Stomach (tissue), 9 donors: ENCODE results near the gene MYOT. TPM values are rescaled to one million over a fixed set of nuclear protein-coding genes. Genes with fewer than 3 reads are reported as not detected.

Experiments used
- DNase-seq, 2 donors: peaks; one replicate each; pipeline versions ENCODE4 v3.0.0 to v3.0.0-alpha.2; 2013 to 2019
- H3K27ac ChIP-seq, 5 donors: fragments of 200-600 bp in 4 of 5; sonication (generic) in 4 of 5; one replicate each; pipeline ENCODE4 v1.5.1; 2013 to 2019; ENCODE audit warnings: mild to moderate bottlenecking in 1 of 5, moderate library complexity in 1 of 5
- H3K27me3 ChIP-seq, 3 donors: fragments of 200-600 bp; sonication (generic); one replicate each; pipeline ENCODE4 v1.5.1; 2017 to 2019; ENCODE audit warnings: mixed run types in 1 of 3
- H3K36me3 ChIP-seq, 4 donors: fragments of 200-600 bp; sonication (generic); 1 replicate in 3 of 4; 2 replicates in 1 of 4; pipeline ENCODE4 v1.5.1; 2016 to 2019
- H3K4me1 ChIP-seq, 4 donors: fragments of 200-600 bp; sonication (generic); one replicate each; pipeline ENCODE4 v1.5.1; 2016 to 2019
- H3K4me3 ChIP-seq, 4 donors: fragments of 200-600 bp; sonication (generic) in 3 of 4; one replicate each; pipeline ENCODE4 v1.5.1; 2016 to 2019; ENCODE audit warnings: mild to moderate bottlenecking in 1 of 4
- H3K9me3 ChIP-seq, 4 donors: fragments of 200-600 bp; sonication (generic); one replicate each; pipeline ENCODE4 v1.5.1; 2016 to 2019
- CTCF ChIP-seq, 7 experiments: fragments of 450-650 bp in 4 of 7; fragments of 200-600 bp in 3 of 7; sonication (generic) in 3 of 7; IDR thresholded peaks; one replicate each; pipeline ENCODE4 v1.5.1; 2016 to 2019; ENCODE audit warnings: antibody characterized with exemption in 7 of 7, control low read depth in 2 of 7, mild to moderate bottlenecking in 1 of 7
- EP300 ChIP-seq: sonication (generic); formaldehyde crosslinking; IDR thresholded peaks from one replicate; pipeline ENCODE4 v1.6.1; 2017; ENCODE audit warnings: antibody characterized with exemption
- POLR2A ChIP-seq, 4 donors: fragments of 450-650 bp; IDR thresholded peaks; one replicate each; pipeline ENCODE4 v1.6.1; 2016; ENCODE audit warnings: antibody characterized with exemption in 4 of 4, control low read depth in 2 of 4, mild to moderate bottlenecking in 1 of 4, moderate library complexity in 1 of 4
- POLR2AphosphoS5 ChIP-seq, 3 donors: sonication (generic); formaldehyde crosslinking; IDR thresholded peaks; one replicate each; pipeline ENCODE4 v1.6.1; 2016; ENCODE audit warnings: antibody characterized with exemption in 3 of 3
- WGBS, 5 donors: extraction: QIAGEN DNeasy Blood & Tissue Kit in 3 of 5; methylation state at CpG; one replicate each; pipeline versions ENCODE4 v1.1.5 to v1.1.7; 2013 to 2018; 5-methylcytosine and 5-hydroxymethylcytosine counted together
- intact Hi-C: fragments of 100-400 bp; cut with DNase I; formaldehyde crosslinking; loops from one replicate; pipeline ENCODE4 v1.15.1; 2023; ENCODE audit warnings: low total_unique reads
- polyA plus RNA-seq, 3 donors: library from polyadenylated mRNA; stranded (reverse); fragments of 200-250 nt; gene quantifications; one replicate each; pipeline ENCODE4 v1.2.3, GENCODE V29; 2013
- total RNA-seq, 5 donors: library from RNA; depleted of rRNA; stranded (reverse); fragments of >200 nt; gene quantifications; one replicate each; pipeline versions ENCODE4 v1.1.0 to v1.2.3, GENCODE V29; 2014 to 2016
- donor health status: healthy with polysubstance abuse.
- donor health status: Bipolar disorder and iron deficiency.
- donor health status: healthy.

The MYOT gene
- total and polyA plus RNA-seq, 8 donors: 2.1 to 14.8 (median 5.6) TPM; not detected in 2

GRCh38 chr5:137891849-137892248 is 24.2 kb downstream of the MYOT start:
- TF ChIP-seq EP300 (no peak), CTCF (IDR thresholded peaks at IDR 0.05) (no peak), POLR2AphosphoS5 (IDR thresholded peaks at IDR 0.05) (no peak), POLR2A (IDR thresholded peaks at IDR 0.05) (no peak)
- Histone ChIP-seq H3K4me1 (peaks cover 4 to 20% (median 8%) of the 10 kb centered on the region in 4 donors), H3K9me3 (no peaks in the 10 kb centered on the region), H3K27ac (no peak overlapping the region), H3K36me3 (no peaks in the 10 kb centered on the region), H3K4me3 (no peak overlapping the region), H3K27me3 (peaks cover 0 to 6% (median 4%) of the 10 kb centered on the region in 3 donors)
- intact Hi-C loops: no loop called here
- WGBS, 5 donors: 89 to 97% (median 93%) methylated on average over 3 of the region's 3 CpGs
- DNase-seq: no peak

- no peak overlapping the region for H3K27ac ChIP-seq
- no peaks in the 10 kb centered on the region for H3K9me3 ChIP-seq
- no peaks in the 10 kb centered on the region for H3K36me3 ChIP-seq
- H3K4me3 ChIP-seq: no peak overlapping the region
- H3K27me3 ChIP-seq: no peaks in the 10 kb centered on the region
- no peak for DNase-seq
- H3K4me1 ChIP-seq: peaks cover 0 to 5% (median under 1%) of the 10 kb centered on the region in 4 donors
- TF ChIP-seq POLR2A (IDR thresholded peaks at IDR 0.05): no peak
- TF ChIP-seq POLR2AphosphoS5 (IDR thresholded peaks at IDR 0.05): no peak
- TF ChIP-seq EP300: no peak
- TF ChIP-seq CTCF (IDR thresholded peaks at IDR 0.05): no peak
- intact Hi-C loops: no loop called here
Observed at GRCh38 chr5:137894586-137894985, 26.9 kb downstream of the MYOT start.

GRCh38 chr5:137896560-137896959 is 28.9 kb downstream of the MYOT start:
- Histone ChIP-seq H3K4me3 (no peak overlapping the region), H3K36me3 (no peaks in the 10 kb centered on the region), H3K27ac (no peak overlapping the region), H3K9me3 (no peaks in the 10 kb centered on the region), H3K27me3 (no peaks in the 10 kb centered on the region), H3K4me1 (peaks cover 0 to 6% (median 0%) of the 10 kb centered on the region in 4 donors)
- no peak for DNase-seq
- intact Hi-C loops: no loop called here
- no peak for TF ChIP-seq POLR2A (IDR thresholded peaks at IDR 0.05)
- no peak for TF ChIP-seq EP300
- TF ChIP-seq CTCF (IDR thresholded peaks at IDR 0.05): no peak
- TF ChIP-seq POLR2AphosphoS5 (IDR thresholded peaks at IDR 0.05): no peak
- WGBS, 5 donors: 49 to 66% (median 57%) methylated on average over 3 of the region's 3 CpGs

GRCh38 chr5:137899493-137899892 is 31.8 kb downstream of the MYOT start:
- intact Hi-C loops: no loop called here
- 87 to 95% (median 90%) methylated on average over 3 of the region's 3 CpGs for WGBS, 5 donors
- no peak for DNase-seq
- Histone ChIP-seq H3K4me1 (peaks cover 0 to 6% (median 0%) of the 10 kb centered on the region in 4 donors), H3K9me3 (no peaks in the 10 kb centered on the region), H3K27me3 (no peaks in the 10 kb centered on the region), H3K27ac (no peak overlapping the region), H3K36me3 (no peaks in the 10 kb centered on the region), H3K4me3 (no peak overlapping the region)
- no peak for TF ChIP-seq POLR2A (IDR thresholded peaks at IDR 0.05)
- TF ChIP-seq CTCF (IDR thresholded peaks at IDR 0.05): no peak
- no peak for TF ChIP-seq EP300
- no peak for TF ChIP-seq POLR2AphosphoS5 (IDR thresholded peaks at IDR 0.05)
